Right renal cortex interstitium (tissue), 3 donors: ENCODE measurements around the gene TRAF1. TPM values are rescaled to one million over a fixed set of nuclear protein-coding genes. Genes with fewer than 3 reads are reported as not detected.

ENCODE experiments used
- DNase-seq, 3 donors: peaks; one replicate each; pipeline ENCODE4 v3.0.0-alpha.2; 2013; ENCODE audit warnings: low read depth in 3 of 3, low spot score in 2 of 3
- polyA plus RNA-seq, 3 donors: library from polyadenylated mRNA; unstranded; fragments of 120-200 nt; gene quantifications; one replicate each; pipeline ENCODE4 v1.2.1, GENCODE V29; 2013; ENCODE audit not compliant: insufficient read length in 3 of 3

Gene TRAF1
- polyA plus RNA-seq, 3 donors: 4.1 to 5.4 (median 4.5) TPM

- no peak for DNase-seq
These were observed 52.1 kb downstream of the TRAF1 start for GRCh38 chr9:120874226-120875194.

- no peak for DNase-seq
These were observed 53.1 kb downstream of the TRAF1 start for GRCh38 chr9:120873512-120873911.

GRCh38 chr9:120872791-120873502, 53.6 kb downstream of the TRAF1 start:
- no peak for DNase-seq

GRCh38 chr9:120870206-120870605, 56.4 kb downstream of the TRAF1 start:
- DNase-seq: no peak

GRCh38 chr9:120869726-120870125, 56.9 kb downstream of the TRAF1 start:
- DNase-seq: no peak

GRCh38 chr9:120869360-120869687, 57.3 kb downstream of the TRAF1 start:
- no peak for DNase-seq

GRCh38 chr9:120868676-120869359, 57.8 kb downstream of the TRAF1 start:
- DNase-seq: peak in 1 of 3 donors; percentile 75

GRCh38 chr9:120868339-120868675, 58.3 kb downstream of the TRAF1 start:
- no peak for DNase-seq

- DNase-seq: no peak
These were observed 58.8 kb downstream of the TRAF1 start for GRCh38 chr9:120867676-120868338.

- DNase-seq: no peak
These were observed 59.9 kb downstream of the TRAF1 start for GRCh38 chr9:120866651-120867050.

- no peak for DNase-seq
These were observed 60.8 kb downstream of the TRAF1 start for GRCh38 chr9:120865809-120866208.

- DNase-seq: no peak
These were observed 61.4 kb downstream of the TRAF1 start for GRCh38 chr9:120865176-120865575.

- no peak for DNase-seq
These were observed 61.9 kb downstream of the TRAF1 start for GRCh38 chr9:120864719-120865118.

- DNase-seq: no peak
These were observed 62.8 kb downstream of the TRAF1 start for GRCh38 chr9:120863833-120864232.

- DNase-seq: no peak
These were observed 64.1 kb downstream of the TRAF1 start for GRCh38 chr9:120862452-120862851.

GRCh38 chr9:120861935-120862334, 64.7 kb downstream of the TRAF1 start:
- no peak for DNase-seq

GRCh38 chr9:120860083-120860482, 66.5 kb downstream of the TRAF1 start:
- no peak for DNase-seq

- DNase-seq: no peak
These were observed 67.2 kb downstream of the TRAF1 start for GRCh38 chr9:120859361-120859760.

- DNase-seq: no peak
These were observed 68.7 kb downstream of the TRAF1 start for GRCh38 chr9:120857902-120858301.

GRCh38 chr9:120857481-120857880, 69.1 kb downstream of the TRAF1 start:
- no peak for DNase-seq

GRCh38 chr9:120856700-120857099, 69.9 kb downstream of the TRAF1 start:
- no peak for DNase-seq
